Mesendoderm (in vitro differentiated cells): ENCODE data around the gene RPS6KB2.
A peak's percentile ranks its signal among the peaks of the same experiment; 100 is the strongest.
"Not testable (repeated sequence)": the region's sequence is repeated elsewhere in the genome, so short reads cannot be mapped to it uniquely, and the experiment has no call there.

Source experiments
- DNase-seq: peaks from one replicate; pipeline ENCODE4 v3.0.0; 2013
- H2AK5ac ChIP-seq: 2 replicates; pipeline ENCODE4 v1.6.1; 2013; ENCODE audit warnings: low read length, inconsistent platforms
- H2BK120ac ChIP-seq: 2 replicates; pipeline ENCODE4 v1.6.1; 2013; ENCODE audit warnings: low read depth, mild to moderate bottlenecking, low read length, moderate library complexity, mixed read lengths
- H2BK15ac ChIP-seq: replicated peaks from 2 replicates; pipeline ENCODE4 v1.6.1; 2013; ENCODE audit warnings: low read depth, mild to moderate bottlenecking, moderate library complexity
- H2BK5ac ChIP-seq: 2 replicates; pipeline ENCODE4 v1.6.1; 2013; ENCODE audit warnings: low read length, inconsistent platforms
- H3K18ac ChIP-seq: 2 replicates; pipeline ENCODE4 v1.6.1; 2013; ENCODE audit warnings: mild to moderate bottlenecking, low read length, mixed read lengths
- H3K23ac ChIP-seq: one replicate; pipeline ENCODE4 v1.6.1; 2013; ENCODE audit warnings: low read length
- H3K27ac ChIP-seq: 2 replicates; pipeline ENCODE4 v1.5.1; 2013; ENCODE audit warnings: low read depth, mild to moderate bottlenecking, inconsistent platforms, low read length, moderate library complexity
- H3K27me3 ChIP-seq: 2 replicates; pipeline ENCODE4 v1.6.1; 2013; ENCODE audit warnings: low read length, control low read depth, mild to moderate bottlenecking, inconsistent platforms; ENCODE audit not compliant: insufficient read depth, poor library complexity
- H3K36me3 ChIP-seq: 2 replicates; pipeline ENCODE4 v1.6.1; 2013; ENCODE audit warnings: low read length, inconsistent platforms; ENCODE audit not compliant: control insufficient read depth, insufficient read depth
- H3K4ac ChIP-seq: one replicate; pipeline ENCODE4 v1.6.1; 2013; ENCODE audit warnings: low read depth, mild to moderate bottlenecking, low read length, moderate library complexity
- H3K4me1 ChIP-seq: 2 replicates; pipeline ENCODE4 v1.6.1; 2013; ENCODE audit warnings: low read depth, low read length, inconsistent platforms; ENCODE audit not compliant: control insufficient read depth
- H3K4me2 ChIP-seq: 2 replicates; pipeline ENCODE4 v1.6.1; 2013; ENCODE audit warnings: low read length
- H3K4me3 ChIP-seq: 2 replicates; pipeline ENCODE4 v1.5.1; 2013; ENCODE audit warnings: mild to moderate bottlenecking, low read length
- H3K56ac ChIP-seq: one replicate; pipeline ENCODE4 v1.6.1; 2013; ENCODE audit warnings: low read length
- H3K79me1 ChIP-seq: 2 replicates; pipeline ENCODE4 v1.6.1; 2013; ENCODE audit warnings: low read length, inconsistent platforms
- H3K79me2 ChIP-seq: 2 replicates; pipeline ENCODE4 v1.6.1; 2013; ENCODE audit warnings: mild to moderate bottlenecking, low read length; ENCODE audit not compliant: control insufficient read depth, insufficient read depth
- H3K9ac ChIP-seq: 2 replicates; pipeline ENCODE4 v1.6.1; 2013; ENCODE audit warnings: low read length, inconsistent platforms
- H4K5ac ChIP-seq: one replicate; pipeline ENCODE4 v1.6.1; 2013; ENCODE audit warnings: low read length
- H4K8ac ChIP-seq: one replicate; pipeline ENCODE4 v1.6.1; 2013; ENCODE audit warnings: low read depth, mild to moderate bottlenecking, control low read depth, low read length, moderate library complexity
- WGBS: extraction: QIAGEN DNeasy Blood & Tissue Kit; methylation state at CpG from one replicate; pipeline ENCODE4 v1.1.7; 2013; ENCODE audit warnings: low lambda C conversion rate, missing lambda C conversion rate; ENCODE audit not compliant: insufficient coverage; ENCODE audit errors: extremely low coverage; 5-methylcytosine and 5-hydroxymethylcytosine counted together

RPS6KB2 gene

DNA sequence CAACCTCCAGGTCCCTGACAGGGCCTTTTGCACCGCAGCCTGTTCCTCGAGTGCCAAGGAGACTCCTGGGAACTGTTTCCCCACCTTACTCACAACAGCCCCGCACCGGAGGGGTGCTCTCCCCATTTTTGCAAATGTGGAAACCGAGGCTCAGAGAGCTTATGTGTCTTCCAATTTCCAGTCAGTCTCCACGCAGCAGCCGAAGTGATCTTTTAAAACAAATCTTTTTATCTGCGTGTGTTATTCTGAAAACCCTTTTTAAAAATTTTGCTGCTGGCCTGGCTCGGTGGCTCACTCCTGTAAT is 41.2 kb downstream of the RPS6KB2 start:
- no CpG with 5 or more reads among the region's 9 CpGs for WGBS
- H3K4me2 ChIP-seq = peak overlapping the region; percentile 91

DNA sequence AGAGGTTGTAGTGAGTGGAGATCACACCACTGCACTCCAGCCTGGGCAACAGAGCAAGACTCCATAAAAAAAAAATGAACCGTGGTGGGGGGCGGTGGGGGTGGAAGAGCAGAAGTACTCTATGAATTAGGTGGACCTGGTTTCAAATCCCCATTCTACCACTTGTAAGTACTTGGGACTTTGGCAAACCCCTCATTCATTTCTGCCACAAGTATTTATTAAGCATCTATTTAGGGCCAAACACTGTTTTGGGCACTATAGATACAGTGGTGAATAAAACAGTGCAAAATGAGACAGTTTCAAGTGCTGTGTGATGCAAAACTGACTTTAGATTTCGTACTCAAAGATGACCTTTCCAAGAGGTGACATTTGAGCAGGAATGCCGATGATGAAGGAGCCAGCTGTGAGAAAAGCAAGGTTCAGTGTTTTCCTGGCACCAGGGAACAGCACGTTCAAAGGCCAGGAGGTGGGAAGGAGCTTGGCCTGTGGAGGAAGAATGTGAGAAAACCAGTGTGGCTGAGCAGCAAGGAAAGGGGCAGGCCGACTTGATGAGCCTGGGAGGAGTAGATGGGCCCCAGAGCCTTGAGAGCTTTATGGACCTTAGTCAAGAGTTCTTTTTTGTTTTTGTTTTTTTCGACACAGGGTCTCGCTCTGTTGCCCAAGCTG is 42.2 kb downstream of the RPS6KB2 start:
- Histone ChIP-seq H2BK15ac (no peak overlapping the region), H2BK120ac (no peak overlapping the region), H2BK5ac (no peak overlapping the region), H3K23ac (no peak overlapping the region), H3K4me1 (peaks cover 3% of the 10 kb centered on the region), H3K79me2 (no peaks in the 10 kb centered on the region), H3K27me3 (no peaks in the 10 kb centered on the region), H4K5ac (no peak overlapping the region), H3K36me3 (no peaks in the 10 kb centered on the region), H3K4ac (no peak overlapping the region), H3K18ac (no peak overlapping the region), H2AK5ac (no peak overlapping the region), H3K27ac (no peak overlapping the region), H3K56ac (no peak overlapping the region), H3K9ac (no peak overlapping the region), H3K4me2 (no peak overlapping the region), H4K8ac (no peak overlapping the region), H3K4me3 (no peak overlapping the region), H3K79me1 (peaks cover 2% of the 10 kb centered on the region)
- no peak for DNase-seq
- no CpG with 5 or more reads among the region's 8 CpGs for WGBS

More for the DNA sequence above, 41.2 kb downstream of the RPS6KB2 start:
- peak overlapping the region; percentile 98 for H4K5ac ChIP-seq
- H2AK5ac ChIP-seq = no peak overlapping the region
- peaks cover 2% of the 10 kb centered on the region for H3K79me1 ChIP-seq
- H3K56ac ChIP-seq = peak overlapping the region; percentile 93
- no peak overlapping the region for H2BK15ac ChIP-seq
- no peak overlapping the region for H2BK120ac ChIP-seq
- DNase-seq = no peak
- H3K4me1 ChIP-seq = peaks cover 3% of the 10 kb centered on the region
- peak overlapping the region; percentile 86 for H3K9ac ChIP-seq
- H3K79me2 ChIP-seq = no peaks in the 10 kb centered on the region
- peak overlapping the region; percentile 65 for H3K18ac ChIP-seq
- H2BK5ac ChIP-seq = no peak overlapping the region
- peak overlapping the region; percentile 93 for H3K4ac ChIP-seq
- no peaks in the 10 kb centered on the region for H3K27me3 ChIP-seq
- H4K8ac ChIP-seq = peak overlapping the region; percentile 94
- H3K4me3 ChIP-seq = peak overlapping the region; percentile 50
- no peak overlapping the region for H3K23ac ChIP-seq
- H3K36me3 ChIP-seq = no peaks in the 10 kb centered on the region
- no peak overlapping the region for H3K27ac ChIP-seq

DNA sequence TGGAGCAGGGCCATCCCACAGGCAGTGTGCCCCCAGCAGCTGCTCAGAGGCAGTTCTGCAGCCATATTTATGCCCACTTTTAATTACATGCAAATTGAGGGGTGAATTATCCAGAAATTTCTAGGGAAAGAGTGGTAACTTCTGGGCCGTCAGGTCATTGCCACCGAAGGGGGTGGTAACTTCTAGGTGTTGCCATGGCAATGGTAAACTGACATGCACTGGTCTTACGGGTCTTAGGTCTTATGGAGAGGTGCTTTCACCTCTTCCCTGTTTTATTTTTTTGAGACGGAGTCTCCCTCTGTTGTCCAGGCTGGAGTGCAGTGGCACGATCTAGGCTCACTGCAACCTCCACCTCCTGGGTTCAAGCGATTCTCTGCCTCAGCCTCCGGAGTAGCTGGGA is 44.6 kb downstream of the RPS6KB2 start:
- no peaks in the 10 kb centered on the region for H3K27me3 ChIP-seq
- no peak overlapping the region for H2BK120ac ChIP-seq
- no peak overlapping the region for H3K27ac ChIP-seq
- no peak overlapping the region for H2AK5ac ChIP-seq
- H4K5ac ChIP-seq = no peak overlapping the region
- H3K4me2 ChIP-seq = no peak overlapping the region
- H3K56ac ChIP-seq = no peak overlapping the region
- H3K4me1 ChIP-seq = peaks cover 3% of the 10 kb centered on the region
- DNase-seq = no peak
- peaks cover 2% of the 10 kb centered on the region for H3K79me1 ChIP-seq
- no peak overlapping the region for H4K8ac ChIP-seq
- H2BK15ac ChIP-seq = no peak overlapping the region
- H3K79me2 ChIP-seq = no peaks in the 10 kb centered on the region
- no peak overlapping the region for H3K23ac ChIP-seq
- WGBS = no CpG with 5 or more reads among the region's 7 CpGs
- H3K36me3 ChIP-seq = no peaks in the 10 kb centered on the region
- H3K4me3 ChIP-seq = no peak overlapping the region
- no peak overlapping the region for H3K9ac ChIP-seq
- H2BK5ac ChIP-seq = no peak overlapping the region
- H3K4ac ChIP-seq = no peak overlapping the region
- H3K18ac ChIP-seq = no peak overlapping the region

DNA sequence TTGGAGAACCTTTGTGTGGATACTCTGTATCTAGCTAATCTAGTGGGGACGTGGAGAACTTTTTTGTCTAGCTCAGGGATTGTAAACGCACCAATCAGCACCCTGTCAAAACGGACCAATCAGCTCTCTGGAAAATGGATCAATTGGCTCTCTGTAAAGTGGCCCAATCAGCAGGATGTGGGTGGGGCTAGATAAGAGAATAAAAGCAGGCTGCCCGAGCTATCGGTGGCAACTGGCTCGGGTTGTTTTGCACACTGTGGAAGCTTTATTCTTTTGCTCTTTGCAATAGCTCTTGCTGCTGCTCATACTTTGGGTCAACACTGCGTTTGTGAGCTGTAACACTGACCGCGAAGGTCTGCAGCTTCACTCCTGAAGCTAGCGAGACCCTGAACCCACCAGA is 48.4 kb downstream of the RPS6KB2 start:
- not testable (repeated sequence) for H4K8ac ChIP-seq, H3K4ac ChIP-seq, H3K36me3 ChIP-seq, H3K4me3 ChIP-seq, H3K4me2 ChIP-seq, H3K27me3 ChIP-seq, H3K4me1 ChIP-seq, H3K27ac ChIP-seq, H3K23ac ChIP-seq, H2AK5ac ChIP-seq, H4K5ac ChIP-seq, H3K18ac ChIP-seq, DNase-seq, H3K9ac ChIP-seq, H3K79me2 ChIP-seq, H3K56ac ChIP-seq, H2BK5ac ChIP-seq, H2BK120ac ChIP-seq, H2BK15ac ChIP-seq, H3K79me1 ChIP-seq
- WGBS = no CpG with 5 or more reads among the region's 10 CpGs

GRCh38 chr11:67477344-67478050 is 49.2 kb downstream of the RPS6KB2 start:
- WGBS = no CpG with 5 or more reads among the region's 16 CpGs

More at GRCh38 chr11:67477344-67478050, 49.2 kb downstream of the RPS6KB2 start:
- not testable (repeated sequence) for H2AK5ac ChIP-seq, H3K18ac ChIP-seq, H3K27ac ChIP-seq, H3K4me2 ChIP-seq, H4K5ac ChIP-seq, H3K23ac ChIP-seq, H3K4me3 ChIP-seq, H3K9ac ChIP-seq, H3K79me2 ChIP-seq, H3K27me3 ChIP-seq, H2BK15ac ChIP-seq, H3K4me1 ChIP-seq, H3K4ac ChIP-seq, H3K36me3 ChIP-seq, H2BK5ac ChIP-seq, H4K8ac ChIP-seq, H3K79me1 ChIP-seq, H3K56ac ChIP-seq, DNase-seq, H2BK120ac ChIP-seq
